VCaP (cell line): ENCODE measurements around the gene DDC.
"Not testable (repeated sequence)": the region's sequence is repeated elsewhere in the genome, so short reads cannot be mapped to it uniquely, and the experiment has no call there.

ENCODE experiments used
- H3K27ac ChIP-seq: fragments of 450-650 bp; 2 replicates; pipeline ENCODE4 v1.5.1; 2017
- CTCF ChIP-seq: fragments of 450-650 bp; conservative IDR thresholded peaks from 2 replicates; pipeline ENCODE4 v1.5.1; 2017; ENCODE audit warnings: mild to moderate bottlenecking, moderate library complexity

Gene DDC

DNA sequence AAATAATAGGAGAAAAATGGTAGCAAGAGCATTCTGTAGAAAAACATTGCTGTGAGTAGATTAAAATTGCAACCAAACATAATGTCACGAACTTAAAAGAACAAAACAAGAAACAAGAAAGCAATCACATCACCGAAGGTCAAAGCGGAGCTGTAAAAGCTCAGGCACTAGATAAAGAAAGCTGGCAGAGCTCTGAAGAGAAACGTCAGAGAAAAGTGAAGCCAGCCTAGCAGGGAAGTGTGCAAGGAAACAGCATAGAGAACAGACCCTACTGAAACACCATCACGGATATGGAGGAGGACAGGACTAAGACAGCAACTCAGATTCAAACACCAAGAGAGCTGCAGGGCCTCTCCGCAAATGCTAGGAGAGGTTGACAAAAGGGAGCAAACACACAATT, 22.5 kb upstream of the DDC start:
- H3K27ac ChIP-seq: no peak overlapping the region
- no peak for TF ChIP-seq CTCF

DNA sequence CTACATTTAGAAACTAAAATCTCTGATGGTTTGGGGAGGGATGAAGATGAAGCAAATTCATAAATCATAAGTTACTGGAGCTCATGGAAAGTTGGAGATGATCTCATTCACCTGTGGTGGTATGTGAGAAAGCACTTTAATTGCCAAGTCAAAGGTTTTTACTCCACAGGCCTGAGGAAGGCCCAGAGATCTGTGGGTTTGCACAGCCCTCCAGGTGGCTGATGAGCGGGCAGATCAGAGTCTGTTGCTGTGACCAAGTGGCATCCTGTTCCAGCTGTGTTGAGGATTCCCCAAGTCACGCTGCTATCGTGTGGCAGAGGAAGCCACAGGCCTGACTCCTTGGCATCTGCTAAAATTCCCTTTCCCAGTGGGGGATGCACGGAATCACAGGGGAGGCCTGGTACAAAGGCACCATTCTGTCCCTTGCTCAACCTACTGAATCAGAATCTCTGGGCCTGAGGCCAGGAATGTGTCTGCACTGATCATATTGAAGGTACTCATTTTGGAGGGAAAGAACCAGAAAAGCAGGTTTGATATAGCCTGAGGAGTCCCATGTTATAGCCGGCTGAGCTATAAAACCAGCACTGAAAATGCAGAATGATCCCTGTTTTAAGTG, 19.7 kb upstream of the DDC start:
- no peak for TF ChIP-seq CTCF
- no peak overlapping the region for H3K27ac ChIP-seq

- no peak overlapping the region for H3K27ac ChIP-seq
- TF ChIP-seq CTCF: no peak
These were observed 19.2 kb upstream of the DDC start for GRCh38 chr7:50584386-50584785.

DNA sequence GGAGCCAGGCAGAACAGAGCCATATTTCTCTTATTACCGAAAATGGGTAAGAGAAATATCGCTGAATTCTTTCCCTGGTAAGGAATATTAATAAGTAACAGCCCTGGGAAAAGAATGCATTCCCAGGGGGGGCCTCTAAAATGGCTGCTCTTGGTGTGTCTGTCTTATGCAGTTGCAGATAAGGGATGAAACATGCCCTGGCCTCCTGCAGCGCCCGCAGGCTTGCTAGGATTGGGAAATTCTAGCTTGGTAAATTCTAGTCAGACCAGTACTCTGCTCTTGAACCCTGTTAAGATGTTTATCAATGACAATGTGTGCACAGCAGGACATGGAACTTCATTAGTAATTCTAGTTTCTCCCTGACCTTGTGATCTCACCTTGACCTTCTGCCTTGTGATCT, 18.1 kb upstream of the DDC start:
- not testable (repeated sequence) for H3K27ac ChIP-seq

GRCh38 chr7:50582271-50582670, 17.1 kb upstream of the DDC start:
- H3K27ac ChIP-seq: not testable (repeated sequence)

DNA sequence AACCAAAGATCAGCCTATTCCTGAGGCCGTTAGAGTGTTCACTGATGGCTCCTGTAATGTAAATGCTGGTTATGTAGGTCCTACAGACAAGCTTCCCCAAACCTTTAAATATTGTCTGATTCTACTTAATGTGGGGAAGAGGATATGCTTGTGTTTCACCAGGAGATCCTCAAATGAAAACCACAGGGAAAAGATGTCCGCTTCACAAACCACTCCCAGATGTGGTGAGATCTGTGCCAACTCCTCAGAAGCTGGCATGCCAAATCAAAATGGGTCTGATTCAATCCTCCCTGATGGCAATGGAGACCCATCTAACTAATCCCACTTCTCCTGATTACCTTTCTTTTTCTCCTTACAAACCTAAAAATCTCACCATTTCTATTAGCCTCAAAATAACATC, 15.5 kb upstream of the DDC start:
- not testable (repeated sequence) for H3K27ac ChIP-seq

DNA sequence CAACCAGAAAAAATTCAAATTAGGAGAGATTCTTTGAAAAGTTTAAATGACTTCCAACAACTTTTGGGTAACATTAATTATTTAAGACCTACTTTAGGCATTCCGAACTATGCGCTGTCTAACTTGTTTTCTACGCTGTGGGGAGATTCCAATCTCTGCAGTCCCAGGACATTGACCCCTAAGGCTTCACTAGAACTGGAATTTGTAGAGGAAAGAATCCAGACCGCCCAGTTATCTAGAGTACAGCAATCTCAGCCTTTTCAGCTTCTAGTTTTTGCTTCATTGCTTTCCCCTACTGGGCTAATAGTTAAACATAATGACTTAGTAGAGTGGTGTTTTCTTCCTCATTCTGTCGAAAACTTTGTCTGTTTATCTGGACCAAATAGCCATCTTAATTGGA, 14.9 kb upstream of the DDC start:
- H3K27ac ChIP-seq: no peak overlapping the region
- TF ChIP-seq CTCF: no peak

DNA sequence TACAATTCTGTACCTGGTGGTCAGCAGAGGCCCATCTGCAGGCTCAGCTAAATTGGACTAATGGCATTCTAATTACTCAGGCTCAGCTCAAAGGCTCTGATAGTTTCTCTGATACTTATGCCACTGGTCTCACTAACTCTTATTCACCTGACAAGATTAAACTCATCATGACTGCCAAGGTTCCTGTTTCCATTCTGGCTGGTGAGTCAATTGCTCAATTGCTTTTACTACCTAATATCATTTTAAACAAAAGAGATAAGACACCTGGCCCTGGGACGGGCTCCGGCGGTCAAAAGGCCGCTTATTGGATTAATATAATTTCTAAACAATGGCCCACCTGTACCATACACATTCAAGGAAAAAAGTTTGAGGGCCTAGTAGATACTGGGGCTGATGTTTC, 12.9 kb upstream of the DDC start:
- H3K27ac ChIP-seq: not testable (repeated sequence)

GRCh38 chr7:50577569-50577968, 12.4 kb upstream of the DDC start:
- TF ChIP-seq CTCF: no peak
- no peak overlapping the region for H3K27ac ChIP-seq

- not testable (repeated sequence) for H3K27ac ChIP-seq
These were observed 11.2 kb upstream of the DDC start for GRCh38 chr7:50576388-50576787.
